ENCODE results near the gene MBD3L1. TPM values are rescaled to one million over a fixed set of nuclear protein-coding genes. Genes with fewer than 3 reads are reported as not detected.

MBD3L1 gene
- total and polyA plus RNA-seq, 9 of the 15 experiments (the other 6 are each of a cell fraction or from before 2014, with no cell fraction given) = not detected

DNA sequence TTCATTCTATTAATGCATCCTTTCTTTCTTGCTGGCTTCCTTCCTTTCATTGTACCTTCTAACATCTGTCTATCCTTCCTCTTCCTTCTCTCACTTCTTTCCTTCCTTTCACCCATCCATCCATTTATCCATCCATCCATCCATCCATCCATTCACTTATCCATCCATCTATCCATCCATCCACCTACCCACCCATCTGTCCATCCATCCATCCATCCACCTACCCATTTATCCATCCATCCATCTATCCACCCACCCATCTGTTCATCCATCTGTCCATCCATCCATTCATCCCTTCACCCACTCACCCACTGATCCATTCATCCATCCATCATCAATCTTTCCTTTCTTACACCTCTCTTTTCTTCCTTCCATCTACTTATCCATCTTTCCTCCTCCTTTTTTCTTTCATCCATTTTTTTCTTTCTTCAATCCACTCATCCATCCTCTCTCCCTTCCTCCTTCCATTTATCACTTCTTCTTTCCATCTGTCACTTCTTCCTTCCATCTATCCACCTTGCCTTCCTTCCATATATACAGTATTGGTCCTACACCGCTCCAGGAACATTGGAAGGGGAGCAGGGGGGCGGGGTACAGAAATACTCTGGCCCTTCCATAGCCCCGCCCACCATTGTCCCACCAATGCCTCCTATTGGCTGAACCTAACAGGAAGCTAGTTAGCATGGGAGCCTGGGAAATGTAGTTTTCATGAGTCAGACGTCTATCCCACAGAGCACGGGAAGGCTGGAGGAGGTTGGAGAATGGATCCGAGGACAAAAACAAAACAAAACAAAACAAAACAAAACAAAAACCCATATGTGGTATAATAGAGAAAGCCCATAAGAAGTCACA is 45.9 kb downstream of the MBD3L1 start (continued):
- TF ChIP-seq, protein P1, sequence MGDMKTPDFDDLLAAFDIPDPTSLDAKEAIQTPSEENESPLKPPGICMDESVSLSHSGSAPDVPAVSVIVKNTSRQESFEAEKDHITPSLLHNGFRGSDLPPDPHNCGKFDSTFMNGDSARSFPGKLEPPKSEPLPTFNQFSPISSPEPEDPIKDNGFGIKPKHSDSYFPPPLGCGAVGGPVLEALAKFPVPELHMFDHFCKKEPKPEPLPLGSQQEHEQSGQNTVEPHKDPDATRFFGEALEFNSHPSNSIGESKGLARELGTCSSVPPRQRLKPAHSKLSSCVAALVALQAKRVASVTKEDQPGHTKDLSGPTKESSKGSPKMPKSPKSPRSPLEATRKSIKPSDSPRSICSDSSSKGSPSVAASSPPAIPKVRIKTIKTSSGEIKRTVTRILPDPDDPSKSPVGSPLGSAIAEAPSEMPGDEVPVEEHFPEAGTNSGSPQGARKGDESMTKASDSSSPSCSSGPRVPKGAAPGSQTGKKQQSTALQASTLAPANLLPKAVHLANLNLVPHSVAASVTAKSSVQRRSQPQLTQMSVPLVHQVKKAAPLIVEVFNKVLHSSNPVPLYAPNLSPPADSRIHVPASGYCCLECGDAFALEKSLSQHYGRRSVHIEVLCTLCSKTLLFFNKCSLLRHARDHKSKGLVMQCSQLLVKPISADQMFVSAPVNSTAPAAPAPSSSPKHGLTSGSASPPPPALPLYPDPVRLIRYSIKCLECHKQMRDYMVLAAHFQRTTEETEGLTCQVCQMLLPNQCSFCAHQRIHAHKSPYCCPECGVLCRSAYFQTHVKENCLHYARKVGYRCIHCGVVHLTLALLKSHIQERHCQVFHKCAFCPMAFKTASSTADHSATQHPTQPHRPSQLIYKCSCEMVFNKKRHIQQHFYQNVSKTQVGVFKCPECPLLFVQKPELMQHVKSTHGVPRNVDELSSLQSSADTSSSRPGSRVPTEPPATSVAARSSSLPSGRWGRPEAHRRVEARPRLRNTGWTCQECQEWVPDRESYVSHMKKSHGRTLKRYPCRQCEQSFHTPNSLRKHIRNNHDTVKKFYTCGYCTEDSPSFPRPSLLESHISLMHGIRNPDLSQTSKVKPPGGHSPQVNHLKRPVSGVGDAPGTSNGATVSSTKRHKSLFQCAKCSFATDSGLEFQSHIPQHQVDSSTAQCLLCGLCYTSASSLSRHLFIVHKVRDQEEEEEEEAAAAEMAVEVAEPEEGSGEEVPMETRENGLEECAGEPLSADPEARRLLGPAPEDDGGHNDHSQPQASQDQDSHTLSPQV (IDR thresholded peaks at IDR 0.05) = no peak
- TF ChIP-seq PURB (CRISPR knock-in tag; IDR thresholded peaks at IDR 0.05; ENCODE audit: low read depth) = no peak
- TF ChIP-seq PHF20 (IDR thresholded peaks at IDR 0.05; ENCODE audit: partially characterized antibody) = no peak
- TF ChIP-seq, protein P2, sequence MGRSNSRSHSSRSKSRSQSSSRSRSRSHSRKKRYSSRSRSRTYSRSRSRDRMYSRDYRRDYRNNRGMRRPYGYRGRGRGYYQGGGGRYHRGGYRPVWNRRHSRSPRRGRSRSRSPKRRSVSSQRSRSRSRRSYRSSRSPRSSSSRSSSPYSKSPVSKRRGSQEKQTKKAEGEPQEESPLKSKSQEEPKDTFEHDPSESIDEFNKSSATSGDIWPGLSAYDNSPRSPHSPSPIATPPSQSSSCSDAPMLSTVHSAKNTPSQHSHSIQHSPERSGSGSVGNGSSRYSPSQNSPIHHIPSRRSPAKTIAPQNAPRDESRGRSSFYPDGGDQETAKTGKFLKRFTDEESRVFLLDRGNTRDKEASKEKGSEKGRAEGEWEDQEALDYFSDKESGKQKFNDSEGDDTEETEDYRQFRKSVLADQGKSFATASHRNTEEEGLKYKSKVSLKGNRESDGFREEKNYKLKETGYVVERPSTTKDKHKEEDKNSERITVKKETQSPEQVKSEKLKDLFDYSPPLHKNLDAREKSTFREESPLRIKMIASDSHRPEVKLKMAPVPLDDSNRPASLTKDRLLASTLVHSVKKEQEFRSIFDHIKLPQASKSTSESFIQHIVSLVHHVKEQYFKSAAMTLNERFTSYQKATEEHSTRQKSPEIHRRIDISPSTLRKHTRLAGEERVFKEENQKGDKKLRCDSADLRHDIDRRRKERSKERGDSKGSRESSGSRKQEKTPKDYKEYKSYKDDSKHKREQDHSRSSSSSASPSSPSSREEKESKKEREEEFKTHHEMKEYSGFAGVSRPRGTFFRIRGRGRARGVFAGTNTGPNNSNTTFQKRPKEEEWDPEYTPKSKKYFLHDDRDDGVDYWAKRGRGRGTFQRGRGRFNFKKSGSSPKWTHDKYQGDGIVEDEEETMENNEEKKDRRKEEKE (IDR thresholded peaks at IDR 0.05; ENCODE audit: borderline replicate concordance in 1 of 2, control insufficient read depth in 1 of 2, low read depth in 2 of 2, low read length in 1 of 2) = no peak
- TF ChIP-seq TAF9B (IDR thresholded peaks at IDR 0.05; ENCODE audit: partially characterized antibody) = no peak
- TF ChIP-seq RBBP5 (IDR thresholded peaks at IDR 0.05; ENCODE audit: borderline replicate concordance, insufficient read depth, low read length, poor library complexity, severe bottlenecking) = no peak
- TF ChIP-seq, protein P3, sequence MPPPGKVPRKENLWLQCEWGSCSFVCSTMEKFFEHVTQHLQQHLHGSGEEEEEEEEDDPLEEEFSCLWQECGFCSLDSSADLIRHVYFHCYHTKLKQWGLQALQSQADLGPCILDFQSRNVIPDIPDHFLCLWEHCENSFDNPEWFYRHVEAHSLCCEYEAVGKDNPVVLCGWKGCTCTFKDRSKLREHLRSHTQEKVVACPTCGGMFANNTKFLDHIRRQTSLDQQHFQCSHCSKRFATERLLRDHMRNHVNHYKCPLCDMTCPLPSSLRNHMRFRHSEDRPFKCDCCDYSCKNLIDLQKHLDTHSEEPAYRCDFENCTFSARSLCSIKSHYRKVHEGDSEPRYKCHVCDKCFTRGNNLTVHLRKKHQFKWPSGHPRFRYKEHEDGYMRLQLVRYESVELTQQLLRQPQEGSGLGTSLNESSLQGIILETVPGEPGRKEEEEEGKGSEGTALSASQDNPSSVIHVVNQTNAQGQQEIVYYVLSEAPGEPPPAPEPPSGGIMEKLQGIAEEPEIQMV (tag; conservative IDR thresholded peaks at IDR 0.05; ENCODE audit: low read depth) = no peak
- TF ChIP-seq ATF1 (CRISPR knock-in tag; IDR thresholded peaks at IDR 0.05) = no peak
- TF ChIP-seq ATF1 (tag; IDR thresholded peaks at IDR 0.05) = no peak
- TF ChIP-seq ZNF175 (CRISPR knock-in tag; IDR thresholded peaks at IDR 0.05; ENCODE audit: low read depth) = no peak
- TF ChIP-seq, protein P4, sequence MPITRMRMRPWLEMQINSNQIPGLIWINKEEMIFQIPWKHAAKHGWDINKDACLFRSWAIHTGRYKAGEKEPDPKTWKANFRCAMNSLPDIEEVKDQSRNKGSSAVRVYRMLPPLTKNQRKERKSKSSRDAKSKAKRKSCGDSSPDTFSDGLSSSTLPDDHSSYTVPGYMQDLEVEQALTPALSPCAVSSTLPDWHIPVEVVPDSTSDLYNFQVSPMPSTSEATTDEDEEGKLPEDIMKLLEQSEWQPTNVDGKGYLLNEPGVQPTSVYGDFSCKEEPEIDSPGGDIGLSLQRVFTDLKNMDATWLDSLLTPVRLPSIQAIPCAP (CRISPR knock-in tag; IDR thresholded peaks at IDR 0.05; ENCODE audit: borderline replicate concordance) = no peak
- TF ChIP-seq ZNF217 (CRISPR knock-in tag; IDR thresholded peaks at IDR 0.05) = no peak
- 0 out of 2 replicates have a peak, but pooled peaks have one; percentile 30 for TF ChIP-seq CHD2 (IDR thresholded peaks at IDR 0.05; ENCODE audit: low read depth, low read length)
- TF ChIP-seq POLR2H (tag; IDR thresholded peaks at IDR 0.05; ENCODE audit: low read depth) = no peak
- TF ChIP-seq, protein P5, sequence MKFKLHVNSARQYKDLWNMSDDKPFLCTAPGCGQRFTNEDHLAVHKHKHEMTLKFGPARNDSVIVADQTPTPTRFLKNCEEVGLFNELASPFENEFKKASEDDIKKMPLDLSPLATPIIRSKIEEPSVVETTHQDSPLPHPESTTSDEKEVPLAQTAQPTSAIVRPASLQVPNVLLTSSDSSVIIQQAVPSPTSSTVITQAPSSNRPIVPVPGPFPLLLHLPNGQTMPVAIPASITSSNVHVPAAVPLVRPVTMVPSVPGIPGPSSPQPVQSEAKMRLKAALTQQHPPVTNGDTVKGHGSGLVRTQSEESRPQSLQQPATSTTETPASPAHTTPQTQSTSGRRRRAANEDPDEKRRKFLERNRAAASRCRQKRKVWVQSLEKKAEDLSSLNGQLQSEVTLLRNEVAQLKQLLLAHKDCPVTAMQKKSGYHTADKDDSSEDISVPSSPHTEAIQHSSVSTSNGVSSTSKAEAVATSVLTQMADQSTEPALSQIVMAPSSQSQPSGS (CRISPR knock-in tag; IDR thresholded peaks at IDR 0.05) = no peak
